NCI-H2081 (cell line): Measurements from ENCODE around the gene POMT2.

Source experiments
- DNase-seq, 2 experiments: peaks; one replicate each; lab custom pipeline; 2025; lab: John Stamatoyannopoulos, UW

POMT2 gene

GRCh38 chr14:77238996-77239395 is 81.7 kb downstream of the POMT2 start:
- no peak for DNase-seq

- DNase-seq = no peak
These were observed 82.3 kb downstream of the POMT2 start for GRCh38 chr14:77238356-77238755.

GRCh38 chr14:77236814-77237213 is 83.9 kb downstream of the POMT2 start:
- no peak for DNase-seq

- no peak for DNase-seq
These were observed 89.0 kb downstream of the POMT2 start for GRCh38 chr14:77231721-77232120.

- no peak for DNase-seq
These were observed 89.8 kb downstream of the POMT2 start for GRCh38 chr14:77230914-77231313.

GRCh38 chr14:77228056-77228455 is 92.6 kb downstream of the POMT2 start:
- DNase-seq = no peak

- DNase-seq = no peak
These were observed 94.7 kb downstream of the POMT2 start for GRCh38 chr14:77225892-77226557.

GRCh38 chr14:77225254-77225653 is 95.4 kb downstream of the POMT2 start:
- no peak for DNase-seq
